ENCODE measurements around the gene KCNQ1OT1. TPM values are rescaled to one million over a fixed set of nuclear protein-coding genes. Genes with fewer than 3 reads are reported as not detected.

Gene KCNQ1OT1
- total RNA-seq, 1 donor from 2014 or later = 1.6 TPM

DNA sequence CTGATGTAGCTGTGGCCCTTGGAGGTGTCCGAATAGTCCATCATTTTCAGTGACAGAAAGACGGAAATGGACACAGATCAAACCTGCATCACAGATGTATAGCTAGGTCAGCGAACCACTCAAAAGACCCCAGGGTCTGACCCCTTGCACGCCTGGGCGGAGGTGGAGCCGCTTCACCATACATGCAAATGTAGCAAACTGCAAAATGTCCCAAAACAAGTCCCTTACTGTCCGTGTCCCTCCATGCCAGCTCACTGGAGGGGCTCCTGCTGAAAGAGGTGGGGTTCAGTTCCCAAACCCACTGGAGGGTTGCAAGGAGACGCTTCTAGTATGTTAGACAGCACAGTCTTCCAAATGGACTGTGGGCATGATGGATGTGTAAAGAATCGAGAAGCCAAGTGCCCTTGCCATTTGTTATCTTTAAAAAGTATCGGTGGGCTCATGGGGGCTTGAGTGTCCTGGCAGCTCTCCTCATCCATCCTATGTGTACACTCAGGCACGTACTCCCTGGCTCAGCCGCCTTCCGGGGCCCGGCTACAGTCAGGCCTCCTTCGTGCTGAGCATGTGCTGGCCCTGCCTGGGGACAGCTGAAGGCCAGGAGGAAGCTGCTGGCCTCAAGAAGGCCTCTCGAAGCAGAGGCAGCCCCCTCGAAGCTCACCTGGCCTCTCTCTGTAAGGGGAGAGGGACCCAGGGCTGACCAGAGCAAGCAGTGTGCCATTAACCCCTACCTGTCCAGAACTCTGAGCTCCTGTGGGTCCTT, 20.2 kb upstream of the KCNQ1OT1 start:
- TF ChIP-seq, protein P1, sequence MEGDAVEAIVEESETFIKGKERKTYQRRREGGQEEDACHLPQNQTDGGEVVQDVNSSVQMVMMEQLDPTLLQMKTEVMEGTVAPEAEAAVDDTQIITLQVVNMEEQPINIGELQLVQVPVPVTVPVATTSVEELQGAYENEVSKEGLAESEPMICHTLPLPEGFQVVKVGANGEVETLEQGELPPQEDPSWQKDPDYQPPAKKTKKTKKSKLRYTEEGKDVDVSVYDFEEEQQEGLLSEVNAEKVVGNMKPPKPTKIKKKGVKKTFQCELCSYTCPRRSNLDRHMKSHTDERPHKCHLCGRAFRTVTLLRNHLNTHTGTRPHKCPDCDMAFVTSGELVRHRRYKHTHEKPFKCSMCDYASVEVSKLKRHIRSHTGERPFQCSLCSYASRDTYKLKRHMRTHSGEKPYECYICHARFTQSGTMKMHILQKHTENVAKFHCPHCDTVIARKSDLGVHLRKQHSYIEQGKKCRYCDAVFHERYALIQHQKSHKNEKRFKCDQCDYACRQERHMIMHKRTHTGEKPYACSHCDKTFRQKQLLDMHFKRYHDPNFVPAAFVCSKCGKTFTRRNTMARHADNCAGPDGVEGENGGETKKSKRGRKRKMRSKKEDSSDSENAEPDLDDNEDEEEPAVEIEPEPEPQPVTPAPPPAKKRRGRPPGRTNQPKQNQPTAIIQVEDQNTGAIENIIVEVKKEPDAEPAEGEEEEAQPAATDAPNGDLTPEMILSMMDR (IDR thresholded peaks at IDR 0.05) = no peak
- no peaks in the 10 kb centered on the region for H3K27me3 ChIP-seq (ENCODE audit: low read depth)

DNA sequence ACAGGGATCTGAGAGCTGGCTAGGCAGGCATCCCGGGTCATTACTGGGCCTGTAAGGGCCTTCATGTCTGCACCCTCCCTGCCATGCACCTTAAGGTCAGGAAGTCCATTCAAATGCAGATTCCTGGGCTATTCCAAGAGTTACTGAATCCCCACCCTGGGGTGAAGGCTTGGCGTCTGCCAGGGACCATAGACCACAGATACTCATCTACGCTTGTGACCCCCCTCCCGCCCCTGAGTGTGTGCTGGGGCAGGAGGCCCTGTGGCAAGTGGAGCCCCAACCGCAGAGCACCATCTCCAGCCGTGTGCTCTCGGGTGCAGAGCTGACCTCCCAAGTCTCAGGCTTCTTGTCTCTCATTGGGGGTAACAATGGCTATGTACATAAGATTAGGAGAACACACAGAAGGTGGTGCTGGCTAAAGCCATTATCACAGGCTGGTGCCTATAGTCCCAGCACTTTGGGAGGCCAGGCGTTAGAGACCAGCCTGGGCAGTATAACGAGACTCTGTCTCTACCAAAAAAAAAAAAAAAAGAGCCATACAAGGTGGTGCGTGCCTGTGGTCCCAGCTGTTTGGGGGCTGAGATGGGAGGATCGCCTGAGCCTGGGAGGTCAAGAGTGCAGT, 19.1 kb upstream of the KCNQ1OT1 start:
- Histone ChIP-seq H3K36me3 (no peaks in the 10 kb centered on the region), H3K27me3 (ENCODE audit: low read depth) (no peaks in the 10 kb centered on the region), H3K4me3 (no peak overlapping the region), H3K27ac (no peak overlapping the region), H3K4me1 (no peaks in the 10 kb centered on the region), H3K9me3 (no peaks in the 10 kb centered on the region)
- no peak for DNase-seq
- ATAC-seq = no peak
- intact Hi-C loops (cut with DNase I) = no loop called here
- TF ChIP-seq, protein P1 (IDR thresholded peaks at IDR 0.05) = no peak

More for the DNA sequence above, 20.2 kb upstream of the KCNQ1OT1 start:
- H3K9me3 ChIP-seq = no peaks in the 10 kb centered on the region
- no peak overlapping the region for H3K27ac ChIP-seq
- no peak for DNase-seq
- H3K4me3 ChIP-seq = no peak overlapping the region
- H3K4me1 ChIP-seq = no peaks in the 10 kb centered on the region
- ATAC-seq = no peak
- no peaks in the 10 kb centered on the region for H3K36me3 ChIP-seq
- intact Hi-C loops (cut with DNase I) = no loop called here

DNA sequence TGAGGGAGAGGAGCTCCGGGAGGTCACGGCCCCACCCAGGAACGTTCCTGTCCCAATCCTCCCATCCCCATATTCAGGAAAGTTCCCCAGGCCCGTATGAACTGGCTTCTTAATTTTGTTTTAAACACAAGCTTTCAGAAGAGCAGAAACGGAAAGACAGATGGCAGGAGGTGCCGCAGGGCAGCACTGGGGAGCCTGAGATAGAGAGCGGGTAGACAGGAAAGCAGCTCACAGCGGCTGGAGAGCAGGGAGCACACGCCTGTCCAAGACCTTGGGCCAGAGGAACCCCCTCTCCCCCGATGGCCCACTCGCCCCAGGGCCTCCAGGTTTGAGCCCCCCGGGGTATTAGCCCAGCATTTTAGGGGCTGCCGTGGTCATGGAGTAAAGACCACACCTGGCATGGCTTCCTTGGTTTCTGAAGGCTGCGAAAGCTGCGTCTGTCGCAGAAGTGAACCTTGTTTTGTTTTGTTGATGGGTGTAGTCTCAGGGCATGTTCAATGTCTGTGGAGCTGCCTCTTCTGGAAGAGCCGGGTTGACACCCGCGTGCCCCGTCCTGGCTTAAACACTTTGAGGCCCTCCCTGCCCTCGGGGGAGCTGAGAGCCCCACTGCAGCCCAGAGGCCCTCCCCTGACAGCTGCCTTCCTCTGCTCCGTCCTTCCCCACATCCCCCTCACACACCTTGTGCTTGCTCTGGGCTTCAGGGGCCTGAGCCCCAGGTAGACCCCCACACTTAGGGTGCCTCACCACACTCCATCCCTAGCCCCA, 17.9 kb upstream of the KCNQ1OT1 start:
- Histone ChIP-seq H3K27ac (no peak overlapping the region), H3K4me3 (no peak overlapping the region), H3K4me1 (no peaks in the 10 kb centered on the region), H3K27me3 (ENCODE audit: low read depth) (no peaks in the 10 kb centered on the region), H3K36me3 (no peaks in the 10 kb centered on the region), H3K9me3 (no peaks in the 10 kb centered on the region)
- no peak for DNase-seq
- no peak for ATAC-seq
- intact Hi-C loops (cut with DNase I) = no loop called here
- TF ChIP-seq, protein P1 (IDR thresholded peaks at IDR 0.05) = no peak

GRCh38 chr11:2716376-2717095, 16.7 kb upstream of the KCNQ1OT1 start:
- DNase-seq (no peak), ATAC-seq (no peak)
- Histone ChIP-seq H3K4me1 (no peaks in the 10 kb centered on the region), H3K36me3 (no peaks in the 10 kb centered on the region), H3K27me3 (ENCODE audit: low read depth) (no peaks in the 10 kb centered on the region), H3K27ac (no peak overlapping the region), H3K4me3 (no peak overlapping the region), H3K9me3 (no peaks in the 10 kb centered on the region)
- intact Hi-C loops (cut with DNase I) = no loop called here
- TF ChIP-seq, protein P1 (IDR thresholded peaks at IDR 0.05) = no peak

DNA sequence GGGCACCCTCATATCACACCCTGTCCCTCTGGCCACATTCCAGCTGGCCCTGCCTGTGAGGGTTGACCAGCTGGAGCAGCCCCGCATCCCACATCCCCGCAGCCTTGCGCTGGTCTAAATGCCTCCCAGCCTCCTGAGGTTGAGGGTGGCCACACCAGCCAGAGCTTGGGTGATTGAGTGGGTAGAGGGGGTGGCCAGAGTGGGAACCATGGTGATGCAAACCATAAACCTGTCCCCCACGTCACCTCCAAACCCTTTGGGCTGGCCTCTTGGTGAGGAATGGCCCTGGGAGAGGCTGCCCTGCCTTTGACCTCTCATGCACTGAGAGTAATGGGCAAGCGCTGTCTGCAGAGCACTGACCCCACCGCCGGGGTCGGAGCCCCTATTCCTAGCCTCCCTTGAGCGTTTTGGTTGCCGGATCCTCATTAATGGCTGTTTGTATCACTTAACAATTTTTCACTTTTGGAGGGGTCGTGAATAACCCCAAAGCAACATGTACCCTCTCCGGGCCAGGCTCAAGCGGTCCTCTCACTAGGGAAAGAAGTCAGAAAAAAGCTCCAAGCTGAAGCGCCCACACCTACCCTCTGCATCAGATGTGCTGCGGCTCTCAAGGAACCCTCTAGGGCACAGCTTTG, 16.0 kb upstream of the KCNQ1OT1 start:
- no peak for DNase-seq
- intact Hi-C loops (cut with DNase I) = no loop called here

More for the DNA sequence above, 16.0 kb upstream of the KCNQ1OT1 start:
- H3K9me3 ChIP-seq = no peaks in the 10 kb centered on the region
- H3K27ac ChIP-seq = no peak overlapping the region
- no peak overlapping the region for H3K4me3 ChIP-seq
- no peaks in the 10 kb centered on the region for H3K4me1 ChIP-seq
- TF ChIP-seq, protein P1 (IDR thresholded peaks at IDR 0.05) = no peak
- H3K27me3 ChIP-seq (ENCODE audit: low read depth) = no peaks in the 10 kb centered on the region
- no peak for ATAC-seq
- no peaks in the 10 kb centered on the region for H3K36me3 ChIP-seq
